ENCODE data around the gene PLXNB1.

PLXNB1 gene

DNA sequence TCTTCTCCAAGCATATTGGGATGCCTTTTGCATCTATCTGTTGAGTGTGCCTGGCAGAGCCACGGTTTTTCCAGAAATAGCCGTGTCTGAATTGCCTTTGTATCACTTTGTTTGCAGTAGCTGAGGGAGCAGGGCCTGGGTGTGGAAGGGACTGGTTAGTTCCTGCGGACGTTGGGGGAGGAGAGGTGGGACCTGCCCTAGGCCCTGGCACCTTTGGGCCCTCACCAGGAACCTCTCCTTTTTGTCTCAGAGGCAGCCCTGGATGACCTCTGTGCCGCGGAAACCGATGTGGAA, 35.3 kb upstream of the PLXNB1 start:
- no peak overlapping the region for H3K27ac ChIP-seq (ENCODE audit: extremely low read depth, low read depth, low read length)
- no peaks in the 10 kb centered on the region for H3K4me1 ChIP-seq (ENCODE audit: control insufficient read depth, insufficient read depth, low read length)
- CTCF ChIA-PET = no interaction called here
- POLR2A ChIA-PET = no interaction called here
- H3K36me3 ChIP-seq (ENCODE audit: control insufficient read depth in 2 of 2, insufficient read depth in 1 of 2, low read length in 2 of 2) = peaks cover 0 to 81% of the 10 kb centered on the region in 2 experiments; a peak in 1 of 3 replicates
- H3K4me3 ChIP-seq (ENCODE audit: low read depth, low read length) = no peak overlapping the region
- no peaks in the 10 kb centered on the region for H3K9me3 ChIP-seq (ENCODE audit: control insufficient read depth, insufficient read depth, low read depth, low read length)
- TF ChIP-seq ZNF324 (tag by site-specific recombination; IDR thresholded peaks at IDR 0.05) (no peak), ZNF248 (tag by site-specific recombination; IDR thresholded peaks at IDR 0.05) (no peak), REPIN1 (tag by site-specific recombination; IDR thresholded peaks at IDR 0.05; ENCODE audit: low read depth) (no peak), ZNF114 (tag by site-specific recombination; IDR thresholded peaks at IDR 0.05) (no peak), ZBTB21 (tag by site-specific recombination; IDR thresholded peaks at IDR 0.05) (no peak), ZNF23 (tag by site-specific recombination; IDR thresholded peaks at IDR 0.05; ENCODE audit: borderline replicate concordance) (no peak), HIC1 (tag by site-specific recombination; IDR thresholded peaks at IDR 0.05) (no peak), ZFP3 (tag by site-specific recombination; IDR thresholded peaks at IDR 0.05; ENCODE audit: low read depth) (no peak), KLF9 (tag by site-specific recombination; IDR thresholded peaks at IDR 0.05; ENCODE audit: low read depth) (no peak), KLF16 (tag by site-specific recombination; IDR thresholded peaks at IDR 0.05) (no peak), PRDM2 (tag by site-specific recombination; IDR thresholded peaks at IDR 0.05; ENCODE audit: borderline replicate concordance) (no peak), KLF8 (tag by site-specific recombination; IDR thresholded peaks at IDR 0.05) (no peak), ZNF169 (tag by site-specific recombination; IDR thresholded peaks at IDR 0.05) (no peak), SCRT1 (tag by site-specific recombination; IDR thresholded peaks at IDR 0.05; ENCODE audit: borderline replicate concordance) (no peak), ZNF311 (tag by site-specific recombination; IDR thresholded peaks at IDR 0.05; ENCODE audit: borderline replicate concordance) (no peak), ZNF214 (tag by site-specific recombination; IDR thresholded peaks at IDR 0.05; ENCODE audit: borderline replicate concordance) (no peak), ZNF138 (tag by site-specific recombination; IDR thresholded peaks at IDR 0.05; ENCODE audit: borderline replicate concordance) (no peak), ZNF416 (tag by site-specific recombination; IDR thresholded peaks at IDR 0.05) (no peak)
- TF ChIP-seq, protein P1, sequence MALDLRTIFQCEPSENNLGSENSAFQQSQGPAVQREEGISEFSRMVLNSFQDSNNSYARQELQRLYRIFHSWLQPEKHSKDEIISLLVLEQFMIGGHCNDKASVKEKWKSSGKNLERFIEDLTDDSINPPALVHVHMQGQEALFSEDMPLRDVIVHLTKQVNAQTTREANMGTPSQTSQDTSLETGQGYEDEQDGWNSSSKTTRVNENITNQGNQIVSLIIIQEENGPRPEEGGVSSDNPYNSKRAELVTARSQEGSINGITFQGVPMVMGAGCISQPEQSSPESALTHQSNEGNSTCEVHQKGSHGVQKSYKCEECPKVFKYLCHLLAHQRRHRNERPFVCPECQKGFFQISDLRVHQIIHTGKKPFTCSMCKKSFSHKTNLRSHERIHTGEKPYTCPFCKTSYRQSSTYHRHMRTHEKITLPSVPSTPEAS (tag by site-specific recombination; IDR thresholded peaks at IDR 0.05) = no peak
- TF ChIP-seq, protein P2, sequence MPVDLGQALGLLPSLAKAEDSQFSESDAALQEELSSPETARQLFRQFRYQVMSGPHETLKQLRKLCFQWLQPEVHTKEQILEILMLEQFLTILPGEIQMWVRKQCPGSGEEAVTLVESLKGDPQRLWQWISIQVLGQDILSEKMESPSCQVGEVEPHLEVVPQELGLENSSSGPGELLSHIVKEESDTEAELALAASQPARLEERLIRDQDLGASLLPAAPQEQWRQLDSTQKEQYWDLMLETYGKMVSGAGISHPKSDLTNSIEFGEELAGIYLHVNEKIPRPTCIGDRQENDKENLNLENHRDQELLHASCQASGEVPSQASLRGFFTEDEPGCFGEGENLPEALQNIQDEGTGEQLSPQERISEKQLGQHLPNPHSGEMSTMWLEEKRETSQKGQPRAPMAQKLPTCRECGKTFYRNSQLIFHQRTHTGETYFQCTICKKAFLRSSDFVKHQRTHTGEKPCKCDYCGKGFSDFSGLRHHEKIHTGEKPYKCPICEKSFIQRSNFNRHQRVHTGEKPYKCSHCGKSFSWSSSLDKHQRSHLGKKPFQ (tag by site-specific recombination; IDR thresholded peaks at IDR 0.05) = no peak

Measured in HEK293 (cell line).